ENCODE measurements around the gene WWC2.

DNA sequence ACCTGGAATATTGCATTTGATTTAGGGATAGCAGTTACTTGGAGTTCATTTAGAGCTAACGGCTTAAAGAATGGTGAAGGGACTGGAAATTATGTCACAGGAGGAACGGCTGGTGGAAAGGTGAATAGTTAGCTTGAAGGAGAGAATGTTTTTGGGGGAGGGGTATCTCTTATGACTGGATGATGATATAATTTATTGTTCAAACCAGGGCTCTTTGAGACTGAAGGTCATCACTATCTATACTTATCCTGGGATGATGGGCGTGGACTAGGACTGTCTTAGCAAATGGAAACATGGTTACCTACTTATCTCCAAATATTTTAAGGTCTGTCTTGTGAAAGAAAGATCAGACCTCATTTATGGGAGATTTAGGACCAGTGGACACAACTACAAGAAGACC, 30.1 kb downstream of the WWC2 start:
- TF ChIP-seq, protein P1, sequence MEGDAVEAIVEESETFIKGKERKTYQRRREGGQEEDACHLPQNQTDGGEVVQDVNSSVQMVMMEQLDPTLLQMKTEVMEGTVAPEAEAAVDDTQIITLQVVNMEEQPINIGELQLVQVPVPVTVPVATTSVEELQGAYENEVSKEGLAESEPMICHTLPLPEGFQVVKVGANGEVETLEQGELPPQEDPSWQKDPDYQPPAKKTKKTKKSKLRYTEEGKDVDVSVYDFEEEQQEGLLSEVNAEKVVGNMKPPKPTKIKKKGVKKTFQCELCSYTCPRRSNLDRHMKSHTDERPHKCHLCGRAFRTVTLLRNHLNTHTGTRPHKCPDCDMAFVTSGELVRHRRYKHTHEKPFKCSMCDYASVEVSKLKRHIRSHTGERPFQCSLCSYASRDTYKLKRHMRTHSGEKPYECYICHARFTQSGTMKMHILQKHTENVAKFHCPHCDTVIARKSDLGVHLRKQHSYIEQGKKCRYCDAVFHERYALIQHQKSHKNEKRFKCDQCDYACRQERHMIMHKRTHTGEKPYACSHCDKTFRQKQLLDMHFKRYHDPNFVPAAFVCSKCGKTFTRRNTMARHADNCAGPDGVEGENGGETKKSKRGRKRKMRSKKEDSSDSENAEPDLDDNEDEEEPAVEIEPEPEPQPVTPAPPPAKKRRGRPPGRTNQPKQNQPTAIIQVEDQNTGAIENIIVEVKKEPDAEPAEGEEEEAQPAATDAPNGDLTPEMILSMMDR (IDR thresholded peaks at IDR 0.05), result no peak
- no peak for TF ChIP-seq POLR2A (IDR thresholded peaks at IDR 0.05)

All from uterus (tissue), 2 donors.